Bronchial epithelial cell (primary cell): ENCODE results near the gene YJU2. TPM values are rescaled to one million over a fixed set of nuclear protein-coding genes. Genes with fewer than 3 reads are reported as not detected.

ENCODE experiments used
- DNase-seq: peaks from one replicate; pipeline ENCODE4 v3.0.0-alpha.2; 2010; ENCODE audit warnings: low read depth
- FAIRE-seq: peaks from 2 replicates; lab custom pipeline; 2011; peaks lifted over from hg19 to GRCh38; lab: Jason Lieb, UNC
- H3K27me3 ChIP-seq: 2 replicates; pipeline ENCODE4 v1.5.1; 2011; ENCODE audit warnings: low read length; ENCODE audit not compliant: control insufficient read depth, insufficient read depth
- H3K36me3 ChIP-seq: 2 replicates; pipeline ENCODE4 v1.5.1; 2011; ENCODE audit warnings: low read length; ENCODE audit not compliant: control insufficient read depth, insufficient read depth
- H3K4me3 ChIP-seq: 2 replicates; pipeline ENCODE4 v1.5.1; 2011; ENCODE audit warnings: mild to moderate bottlenecking, low read depth, low read length, control low read depth
- total RNA-seq: library from RNA; depleted of rRNA; stranded (reverse); fragments of >200 nt; gene quantifications from 2 replicates; pipeline ENCODE4 v1.2.1, GENCODE V29; 2014
- TF ChIP-seq, protein P1 (sequence below): IDR thresholded peaks from 2 replicates; pipeline ENCODE4 v1.5.1; 2011; ENCODE audit warnings: mild to moderate bottlenecking, moderate library complexity, low read length, control low read depth, inconsistent platforms; ENCODE audit not compliant: insufficient read depth, severe bottlenecking

Gene YJU2
- total RNA-seq, 1 donor from 2014 or later, result 19.0 TPM

GRCh38 chr19:4264812-4265211, 17.9 kb downstream of the YJU2 start:
- H3K4me3 ChIP-seq, result no peak overlapping the region
- DNase-seq (no peak), FAIRE-seq (no peak)
- H3K27me3 ChIP-seq, result no peaks in the 10 kb centered on the region
- TF ChIP-seq, protein P1, sequence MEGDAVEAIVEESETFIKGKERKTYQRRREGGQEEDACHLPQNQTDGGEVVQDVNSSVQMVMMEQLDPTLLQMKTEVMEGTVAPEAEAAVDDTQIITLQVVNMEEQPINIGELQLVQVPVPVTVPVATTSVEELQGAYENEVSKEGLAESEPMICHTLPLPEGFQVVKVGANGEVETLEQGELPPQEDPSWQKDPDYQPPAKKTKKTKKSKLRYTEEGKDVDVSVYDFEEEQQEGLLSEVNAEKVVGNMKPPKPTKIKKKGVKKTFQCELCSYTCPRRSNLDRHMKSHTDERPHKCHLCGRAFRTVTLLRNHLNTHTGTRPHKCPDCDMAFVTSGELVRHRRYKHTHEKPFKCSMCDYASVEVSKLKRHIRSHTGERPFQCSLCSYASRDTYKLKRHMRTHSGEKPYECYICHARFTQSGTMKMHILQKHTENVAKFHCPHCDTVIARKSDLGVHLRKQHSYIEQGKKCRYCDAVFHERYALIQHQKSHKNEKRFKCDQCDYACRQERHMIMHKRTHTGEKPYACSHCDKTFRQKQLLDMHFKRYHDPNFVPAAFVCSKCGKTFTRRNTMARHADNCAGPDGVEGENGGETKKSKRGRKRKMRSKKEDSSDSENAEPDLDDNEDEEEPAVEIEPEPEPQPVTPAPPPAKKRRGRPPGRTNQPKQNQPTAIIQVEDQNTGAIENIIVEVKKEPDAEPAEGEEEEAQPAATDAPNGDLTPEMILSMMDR, result no peak
- peaks cover 14% of the 10 kb centered on the region for H3K36me3 ChIP-seq

DNA sequence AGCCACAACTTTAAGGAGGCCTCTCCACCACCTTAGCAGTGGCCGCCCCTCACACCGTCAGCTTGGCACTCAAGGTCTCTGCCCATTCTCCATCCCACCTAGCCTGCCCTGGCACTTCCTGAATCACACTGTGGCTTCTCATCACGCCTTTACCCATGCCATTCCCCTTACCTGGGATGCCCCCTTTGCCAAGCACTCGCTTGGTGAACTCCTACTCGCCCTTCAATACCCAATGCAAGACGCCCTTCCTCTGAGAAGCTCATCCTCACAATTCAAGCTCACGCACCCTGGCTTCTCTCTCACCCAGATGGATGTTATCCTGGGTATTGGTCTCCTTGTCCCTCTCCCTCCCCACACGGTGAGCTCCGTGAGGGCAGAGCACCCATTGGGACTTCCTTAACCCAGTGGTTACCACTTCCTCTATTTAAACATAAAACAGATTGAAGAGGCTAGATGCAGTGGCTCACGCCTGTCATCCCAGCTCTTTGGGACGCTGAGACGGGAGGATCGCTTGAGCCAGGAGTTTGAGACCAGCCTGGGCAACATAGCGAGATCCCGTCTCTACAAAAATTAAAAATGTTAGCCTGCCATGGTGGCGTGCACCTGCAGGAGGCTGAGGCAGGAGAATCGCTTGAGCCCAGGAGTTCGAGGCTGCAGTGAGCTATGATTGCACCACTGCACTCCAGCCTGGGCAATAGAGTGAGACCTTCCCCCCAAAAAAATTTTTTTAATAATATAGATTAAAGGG, 19.5 kb downstream of the YJU2 start:
- FAIRE-seq, result peak; percentile 72
- no peak for DNase-seq
- TF ChIP-seq, protein P1, result no peak
- Histone ChIP-seq H3K4me3 (no peak overlapping the region), H3K27me3 (no peaks in the 10 kb centered on the region), H3K36me3 (peaks cover 13% of the 10 kb centered on the region)

DNA sequence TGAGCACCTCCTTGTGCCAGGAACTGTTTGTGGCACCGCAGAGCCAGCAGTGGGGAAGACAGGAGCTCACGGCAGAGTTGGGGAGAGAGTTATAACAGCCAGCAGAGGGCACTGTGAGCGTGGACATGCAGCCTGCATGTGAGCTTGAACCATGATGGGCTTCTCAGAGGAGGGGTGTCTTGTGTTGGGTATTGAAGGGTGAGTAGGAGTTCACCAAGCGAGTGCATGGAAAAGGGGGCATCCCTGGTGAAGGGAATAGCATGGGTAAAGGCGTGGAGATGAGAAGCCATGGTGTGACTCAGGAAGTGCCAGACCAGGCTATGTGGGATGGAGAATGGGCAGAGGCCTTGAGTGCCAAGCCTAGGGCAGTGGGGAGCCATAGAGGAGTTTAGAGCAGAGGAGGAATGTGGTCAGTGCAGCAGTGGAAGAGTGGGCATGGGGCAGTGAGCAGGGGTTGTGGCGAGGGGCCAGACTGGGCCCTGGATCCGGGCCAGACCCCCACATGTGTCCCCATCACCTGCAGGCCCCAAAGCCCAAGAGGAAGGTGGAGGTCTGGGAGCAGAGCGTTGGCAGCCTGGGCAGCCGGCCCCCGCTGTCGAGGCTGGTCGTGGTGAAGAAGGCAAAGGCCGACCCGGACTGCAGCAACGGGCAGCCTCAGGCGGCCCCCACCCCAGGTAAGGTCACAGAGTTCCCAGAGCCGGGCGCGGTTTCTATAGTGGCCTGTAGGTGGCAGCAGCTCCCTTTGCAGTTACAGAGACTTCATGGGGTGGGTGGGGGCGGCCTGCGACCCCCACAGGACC, 20.4 kb downstream of the YJU2 start:
- H3K4me3 ChIP-seq, result no peak overlapping the region
- H3K27me3 ChIP-seq, result no peaks in the 10 kb centered on the region
- FAIRE-seq, result no peak
- H3K36me3 ChIP-seq, result peaks cover 11% of the 10 kb centered on the region
- DNase-seq, result peak; percentile 27
- TF ChIP-seq, protein P1, result peak; percentile 84

- FAIRE-seq, result no peak
- TF ChIP-seq, protein P1, result no peak
- Histone ChIP-seq H3K36me3 (peaks cover 11% of the 10 kb centered on the region), H3K4me3 (no peak overlapping the region), H3K27me3 (no peaks in the 10 kb centered on the region)
- DNase-seq, result no peak
Measured at GRCh38 chr19:4267901-4268815, 21.3 kb downstream of the YJU2 start.

DNA sequence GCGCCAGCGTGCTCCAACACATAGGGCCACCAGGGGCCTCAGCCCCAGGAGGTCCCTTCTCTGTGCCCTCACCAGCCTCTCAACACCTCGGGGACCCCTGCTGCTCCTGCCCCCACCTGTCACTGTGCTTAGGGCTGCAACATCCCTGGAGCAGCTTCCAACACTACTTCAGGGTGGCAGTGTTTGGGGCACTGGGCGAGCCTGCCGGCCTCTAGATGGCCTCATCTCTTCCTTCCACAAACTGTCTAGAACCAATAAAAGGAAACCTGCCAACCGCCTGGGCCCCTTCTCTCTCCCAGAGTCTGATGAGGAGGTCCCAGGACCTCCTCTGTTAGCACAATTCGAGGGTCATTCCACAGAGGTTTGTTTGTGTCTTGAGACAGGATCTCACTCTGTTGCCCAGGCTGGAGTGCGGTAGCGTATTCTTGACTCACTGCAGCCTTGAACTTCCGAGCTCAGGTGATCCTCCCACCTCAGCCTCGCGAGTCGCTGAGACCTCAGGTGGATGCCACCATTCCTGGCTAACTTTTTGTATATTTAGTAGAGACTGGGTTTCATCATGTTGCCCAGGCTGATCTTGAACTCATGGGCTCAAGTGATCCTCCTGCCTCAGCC, 22.0 kb downstream of the YJU2 start:
- TF ChIP-seq, protein P1, result no peak
- Histone ChIP-seq H3K4me3 (no peak overlapping the region), H3K36me3 (peaks cover 11% of the 10 kb centered on the region), H3K27me3 (no peaks in the 10 kb centered on the region)
- DNase-seq (no peak), FAIRE-seq (no peak)
